Mesodermal cell (in vitro differentiated cells): ENCODE measurements around the gene TARS3.

ENCODE experiments used
- H3K27ac ChIP-seq: 2 replicates; pipeline ENCODE4 v1.7.0; 2013; ENCODE audit warnings: mild to moderate bottlenecking, low read depth, low read length, moderate library complexity; ENCODE audit not compliant: severe bottlenecking
- H3K36me3 ChIP-seq: 2 replicates; pipeline ENCODE4 v1.7.1; 2013; ENCODE audit warnings: mild to moderate bottlenecking, low read length, moderate library complexity; ENCODE audit not compliant: control insufficient read depth, insufficient read depth
- H3K4me1 ChIP-seq: one replicate; pipeline ENCODE4 v1.7.1; 2013; ENCODE audit warnings: mild to moderate bottlenecking, low read length; ENCODE audit not compliant: insufficient read depth, control insufficient read depth, poor library complexity, severe bottlenecking
- H3K4me3 ChIP-seq: 2 replicates; pipeline ENCODE4 v1.7.0; 2013; ENCODE audit warnings: low read length, control low read depth, mild to moderate bottlenecking; ENCODE audit not compliant: insufficient read depth, poor library complexity, severe bottlenecking; ENCODE audit errors: extremely low read depth
- H3K9me3 ChIP-seq: 2 replicates; pipeline ENCODE4 v1.7.1; 2013; ENCODE audit warnings: mild to moderate bottlenecking, low read length, moderate library complexity; ENCODE audit not compliant: control insufficient read depth
- WGBS, 2 experiments: methylation state at CpG; one replicate each; pipeline ENCODE4 v1.1.5; 2013; ENCODE audit warnings: missing lambda C conversion rate in 2 of 2; ENCODE audit not compliant: insufficient coverage in 2 of 2; 5-methylcytosine and 5-hydroxymethylcytosine counted together

Gene TARS3

DNA sequence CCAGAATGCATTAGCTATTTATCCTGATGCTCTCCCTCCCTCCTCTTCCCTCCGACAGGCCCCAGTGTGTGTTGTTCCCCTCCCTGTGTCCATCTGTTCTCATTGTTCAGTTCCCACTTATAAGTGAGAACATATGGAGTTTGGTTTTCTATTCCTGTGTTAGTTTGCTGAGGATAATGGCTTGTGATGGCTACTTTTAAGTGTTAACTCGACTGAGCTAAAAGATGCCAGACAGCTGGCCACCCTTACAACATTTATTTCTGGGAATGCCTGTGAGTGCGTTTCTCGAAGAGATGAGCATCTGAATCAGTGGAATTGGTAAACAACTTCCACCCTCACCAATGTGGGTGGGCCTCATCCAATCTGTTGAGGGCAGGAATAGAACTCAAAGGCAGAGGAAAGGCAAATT, 47.3 kb downstream of the TARS3 start:
- no peak overlapping the region for H3K4me3 ChIP-seq
- H3K36me3 ChIP-seq, result peaks cover 23% of the 10 kb centered on the region
- no CpG with 5 or more reads among the region's 4 CpGs for WGBS, 2 experiments
- H3K4me1 ChIP-seq, result peaks cover 24% of the 10 kb centered on the region
- H3K9me3 ChIP-seq, result no peaks in the 10 kb centered on the region
- peak overlapping the region; percentile 57 for H3K27ac ChIP-seq

DNA sequence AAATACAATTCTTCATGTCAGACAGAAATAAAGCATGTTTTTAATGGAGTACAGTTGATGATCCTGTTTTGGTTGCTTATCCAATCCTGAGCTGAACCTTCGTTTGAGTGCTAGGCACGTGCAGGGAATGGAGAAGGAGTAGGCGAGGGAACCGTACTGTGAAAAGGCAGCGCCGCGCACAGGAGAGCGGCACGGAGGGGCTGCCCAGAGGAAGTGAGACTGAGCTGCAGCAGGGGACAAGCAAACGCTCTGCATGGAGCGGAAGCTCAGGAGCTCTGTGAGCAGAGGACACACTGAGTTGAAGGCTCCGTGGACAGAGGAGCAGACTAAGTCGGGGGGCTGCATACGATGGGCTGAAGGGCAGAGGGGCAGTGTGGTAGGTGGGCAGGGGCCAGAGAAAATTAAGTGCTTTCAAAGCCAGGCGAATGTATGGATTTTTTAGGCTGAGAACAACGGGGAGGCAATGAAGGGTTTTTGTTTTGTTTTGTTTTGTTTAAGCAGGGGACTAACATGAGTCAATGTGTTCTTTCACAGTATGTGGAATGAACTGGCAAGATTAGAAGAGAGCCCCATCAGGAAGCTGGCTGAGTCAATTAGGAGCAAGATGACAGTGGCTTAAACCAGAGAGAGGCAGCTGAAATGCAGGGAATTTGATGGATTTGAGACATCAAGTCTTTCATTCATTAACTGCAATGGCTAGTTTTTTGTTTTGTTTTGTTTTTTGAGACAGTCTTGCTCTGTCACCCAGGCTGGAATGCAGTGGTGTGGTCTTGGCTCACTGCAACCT, 48.3 kb downstream of the TARS3 start:
- Histone ChIP-seq H3K4me1 (peaks cover 24% of the 10 kb centered on the region), H3K9me3 (no peaks in the 10 kb centered on the region), H3K27ac (peak overlapping the region; percentile 90), H3K36me3 (peaks cover 32% of the 10 kb centered on the region), H3K4me3 (no peak overlapping the region)
- 62 to 69% methylated on average over 16 of the region's 16 CpGs for WGBS, 2 experiments

DNA sequence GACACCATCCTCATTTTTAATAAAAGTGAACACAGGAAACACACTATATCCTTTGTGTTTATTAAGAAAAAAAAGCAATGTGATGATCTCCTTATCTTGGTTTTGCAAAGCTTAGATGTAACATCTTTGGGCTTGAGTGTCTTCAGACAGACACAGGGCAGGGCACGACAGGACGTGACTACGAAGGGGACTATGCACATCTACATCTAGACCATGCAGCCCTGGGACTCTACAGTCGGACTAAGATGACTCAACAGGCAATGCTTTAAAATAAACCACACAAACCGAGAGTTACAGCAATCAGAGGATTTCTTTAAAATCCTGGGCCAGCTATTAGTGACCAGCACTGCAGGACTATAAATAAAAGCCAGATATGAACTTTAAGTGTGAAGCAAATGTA, 49.3 kb downstream of the TARS3 start:
- Histone ChIP-seq H3K4me3 (no peak overlapping the region), H3K36me3 (peaks cover 34% of the 10 kb centered on the region), H3K9me3 (no peaks in the 10 kb centered on the region), H3K27ac (peak overlapping the region; percentile 90), H3K4me1 (peaks cover 24% of the 10 kb centered on the region)
- 50 to 80% methylated on average over 1 of the region's 5 CpGs for WGBS, 2 experiments

DNA sequence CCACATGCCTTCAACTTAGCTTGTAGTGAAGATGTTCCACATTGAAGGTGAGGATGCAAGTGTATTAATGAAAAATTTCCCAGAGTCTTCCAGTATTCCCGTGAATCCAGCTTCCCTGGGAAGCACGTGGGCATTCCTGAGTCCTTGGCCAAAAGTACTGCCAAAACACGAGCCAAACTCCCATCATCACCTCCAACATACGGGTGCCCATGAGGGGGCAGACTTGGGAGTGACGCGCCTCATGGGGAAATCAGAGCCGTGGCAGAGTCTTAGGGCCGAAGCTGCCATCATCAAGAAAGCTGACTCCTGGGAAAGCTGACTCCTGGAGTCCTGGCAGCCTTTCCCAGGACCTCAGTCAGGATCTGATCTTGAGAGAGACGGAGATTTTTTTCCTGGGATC, 52.0 kb downstream of the TARS3 start:
- 72 to 93% methylated on average over 3 to 8 of the region's 9 CpGs for WGBS, 2 experiments

DNA sequence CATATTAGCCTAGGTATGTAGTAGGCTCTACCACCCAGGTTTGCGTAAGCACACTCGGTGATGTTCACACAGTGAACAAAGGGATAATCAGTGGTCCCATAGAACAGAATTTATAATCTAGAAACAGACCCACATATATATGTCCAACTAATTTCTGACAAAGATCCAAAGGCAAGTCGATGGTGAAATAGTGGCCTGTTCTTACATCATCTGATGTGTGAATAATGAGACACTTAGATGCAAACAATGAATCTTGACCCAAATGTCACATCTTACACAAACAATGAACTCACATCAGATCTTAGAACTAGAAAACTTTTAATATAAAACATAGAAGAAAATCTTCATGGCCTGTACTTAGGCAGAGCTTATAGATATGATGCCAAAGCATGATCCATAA, 54.5 kb downstream of the TARS3 start:
- no peak overlapping the region for H3K4me3 ChIP-seq
- H3K4me1 ChIP-seq, result peaks cover 7% of the 10 kb centered on the region
- WGBS, 2 experiments, result 92 to 100% methylated on average over 2 of the region's 3 CpGs
- no peak overlapping the region for H3K27ac ChIP-seq
- peaks cover 6% of the 10 kb centered on the region for H3K9me3 ChIP-seq
- H3K36me3 ChIP-seq, result peaks cover 61% of the 10 kb centered on the region

More for the DNA sequence above, 52.0 kb downstream of the TARS3 start:
- Histone ChIP-seq H3K9me3 (peaks cover under 1% of the 10 kb centered on the region), H3K4me1 (peaks cover 24% of the 10 kb centered on the region), H3K36me3 (peaks cover 55% of the 10 kb centered on the region), H3K27ac (no peak overlapping the region), H3K4me3 (no peak overlapping the region)

DNA sequence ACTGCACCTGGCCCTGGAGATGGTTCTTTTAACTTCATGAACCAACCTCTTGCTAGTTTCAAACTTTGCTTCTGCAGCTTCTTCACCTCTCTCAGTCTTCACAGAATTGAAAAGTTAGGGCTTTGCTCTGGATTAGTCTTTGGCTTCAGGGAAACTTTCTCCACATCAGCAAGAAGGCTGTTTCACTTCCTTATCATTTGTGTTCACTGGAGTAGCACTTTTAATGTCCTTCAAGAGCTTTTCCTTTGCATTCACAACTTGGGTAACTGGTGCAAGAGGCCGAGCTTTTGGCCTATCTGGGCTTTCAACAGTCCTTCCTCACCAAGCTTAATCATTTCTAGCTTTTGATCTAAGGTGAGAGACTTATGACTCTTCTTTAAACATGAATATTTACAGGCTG, 56.4 kb downstream of the TARS3 start:
- WGBS, 2 experiments, result no CpG with 5 or more reads among the region's 1 CpG
- no peaks in the 10 kb centered on the region for H3K4me1 ChIP-seq
- no peak overlapping the region for H3K4me3 ChIP-seq
- peaks cover 47% of the 10 kb centered on the region for H3K36me3 ChIP-seq
- peaks cover 6% of the 10 kb centered on the region for H3K9me3 ChIP-seq
- H3K27ac ChIP-seq, result no peak overlapping the region

DNA sequence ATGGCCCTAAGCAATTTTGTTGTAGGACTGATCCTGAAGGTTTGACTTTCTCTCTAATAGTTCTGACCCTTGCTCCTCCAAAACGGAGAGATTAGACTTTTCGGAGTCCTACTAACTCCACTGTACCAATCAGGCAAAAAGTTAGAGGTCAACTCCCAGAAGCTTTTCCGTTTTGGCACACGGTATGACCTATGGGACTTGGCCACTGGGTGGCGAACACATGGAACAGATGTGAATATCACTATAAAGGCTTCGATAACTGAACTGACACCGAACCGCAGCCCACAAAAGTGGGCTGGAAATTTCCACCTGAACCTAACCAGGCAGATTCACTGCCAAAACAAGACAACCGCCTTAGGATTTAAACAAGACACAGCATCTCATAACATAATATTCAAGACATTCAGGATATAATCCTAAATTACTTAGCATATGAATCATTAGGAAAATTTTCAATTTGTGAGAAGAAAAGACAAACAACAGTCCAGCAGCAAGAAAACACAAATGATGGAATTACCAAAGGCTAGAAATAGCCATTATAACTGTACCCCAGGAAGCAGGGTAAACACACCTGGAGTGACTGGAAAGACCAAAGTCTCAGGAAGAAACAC, 59.9 kb downstream of the TARS3 start:
- Histone ChIP-seq H3K9me3 (peaks cover 6% of the 10 kb centered on the region), H3K4me3 (no peak overlapping the region), H3K4me1 (no peaks in the 10 kb centered on the region), H3K27ac (no peak overlapping the region), H3K36me3 (peaks cover 24% of the 10 kb centered on the region)
- 72 to 85% methylated on average over 8 to 9 of the region's 9 CpGs for WGBS, 2 experiments

DNA sequence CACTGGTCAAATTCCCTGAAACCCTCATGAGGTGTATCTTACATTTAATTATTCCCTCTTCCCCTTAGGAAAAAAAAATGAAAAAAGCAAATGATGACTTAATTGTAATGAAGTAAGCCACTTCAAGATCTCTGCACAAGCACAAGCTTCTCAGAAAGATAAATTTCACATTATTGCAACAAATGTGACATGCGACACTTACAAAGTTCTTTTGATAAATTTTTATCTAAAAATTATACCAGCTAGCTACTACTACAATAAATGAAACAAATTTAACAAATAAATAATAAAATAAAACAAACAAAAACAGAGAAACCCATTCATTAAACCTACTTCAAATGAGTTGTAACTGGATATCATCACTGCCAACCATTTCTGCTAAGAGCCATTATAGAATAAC, 62.1 kb downstream of the TARS3 start:
- no peak overlapping the region for H3K27ac ChIP-seq
- H3K36me3 ChIP-seq, result peaks cover 5% of the 10 kb centered on the region
- WGBS, 2 experiments, result no CpG with 5 or more reads among the region's 1 CpG
- H3K4me1 ChIP-seq, result no peaks in the 10 kb centered on the region
- no peak overlapping the region for H3K4me3 ChIP-seq
- peaks cover 5% of the 10 kb centered on the region for H3K9me3 ChIP-seq

DNA sequence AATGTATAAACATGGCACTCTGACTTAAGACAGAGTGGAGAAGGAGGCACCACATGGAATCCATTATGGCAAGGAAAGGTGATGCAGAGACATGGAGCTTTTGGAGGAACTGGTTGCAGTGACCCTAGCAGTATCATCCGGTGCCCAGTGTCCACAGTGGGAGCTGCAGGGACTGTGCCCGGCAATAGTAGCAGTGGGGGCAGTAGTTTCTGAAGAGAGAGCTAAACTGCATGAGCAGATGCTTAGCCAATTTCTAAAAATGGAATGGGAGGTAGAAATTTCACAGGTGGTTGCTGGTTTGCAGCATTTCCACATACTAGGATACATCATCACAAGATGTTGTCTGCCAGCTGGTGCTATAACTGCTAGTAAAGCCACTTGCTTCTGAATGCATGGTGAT, 64.3 kb downstream of the TARS3 start:
- no peaks in the 10 kb centered on the region for H3K9me3 ChIP-seq
- WGBS, 2 experiments, result 64 to 96% methylated on average over 2 of the region's 2 CpGs

DNA sequence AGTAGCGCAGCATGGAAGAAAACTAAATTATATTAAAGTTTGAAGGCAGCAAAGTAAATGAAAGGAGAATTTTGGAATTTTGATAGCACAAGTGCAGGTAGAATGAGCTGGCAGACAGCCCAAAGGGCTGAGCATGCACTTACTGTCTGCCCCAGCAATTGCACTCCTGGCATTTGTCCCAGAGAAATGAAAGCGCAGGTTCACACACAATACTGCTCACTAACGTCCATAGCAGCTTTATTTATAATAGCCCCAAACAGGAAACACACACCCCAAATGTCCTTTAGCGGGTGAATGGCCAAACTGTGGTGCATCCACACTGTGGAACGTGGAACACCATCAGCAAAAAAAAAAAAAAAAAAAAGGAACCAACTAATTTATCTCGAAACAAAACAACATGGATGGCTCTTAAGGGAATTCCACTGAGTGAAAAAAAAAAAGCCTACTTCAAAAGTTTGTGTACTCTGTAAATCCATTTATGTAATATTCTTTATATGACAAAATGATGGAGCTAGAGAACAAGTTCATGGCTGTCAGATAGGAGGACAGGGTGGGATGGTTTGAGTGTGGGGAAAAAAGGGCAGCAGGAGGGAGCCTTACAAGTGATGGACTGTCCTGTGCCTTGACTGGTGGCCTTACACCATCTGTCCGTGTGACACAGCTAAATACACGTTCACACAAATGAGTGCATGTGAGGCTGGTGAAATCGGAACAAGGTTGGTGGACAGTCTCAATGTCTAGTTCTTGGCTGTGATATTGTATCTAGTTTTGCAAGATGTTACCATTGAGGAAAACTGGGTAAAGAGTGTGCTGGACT, 66.1 kb downstream of the TARS3 start:
- 79 to 93% methylated on average over 4 to 7 of the region's 9 CpGs for WGBS, 2 experiments
- H3K9me3 ChIP-seq, result no peaks in the 10 kb centered on the region
- H3K27ac ChIP-seq, result no peak overlapping the region
- H3K4me1 ChIP-seq, result no peaks in the 10 kb centered on the region
- H3K36me3 ChIP-seq, result peaks cover 8% of the 10 kb centered on the region
- H3K4me3 ChIP-seq, result no peak overlapping the region

More for the DNA sequence above, 64.3 kb downstream of the TARS3 start:
- Histone ChIP-seq H3K27ac (no peak overlapping the region), H3K4me1 (no peaks in the 10 kb centered on the region), H3K4me3 (no peak overlapping the region), H3K36me3 (no peaks in the 10 kb centered on the region)
